Neural cell (in vitro differentiated cells): ENCODE data around the gene KCTD16. TPM values are rescaled to one million over a fixed set of nuclear protein-coding genes. Genes with fewer than 3 reads are reported as not detected.

Experiments
- H2AFZ ChIP-seq: fragments of 200-600, 300-800 bp; sonication (generic), shearing (Covaris generic); 2 replicates; pipeline ENCODE4 v1.6.0; 2014; ENCODE audit warnings: low read depth, mild to moderate bottlenecking, antibody characterized with exemption, low read length, moderate library complexity
- H3F3A ChIP-seq: fragments of 200-600 bp; shearing (Covaris generic); 2 replicates; pipeline ENCODE4 v1.6.1; 2016; ENCODE audit warnings: mild to moderate bottlenecking, moderate library complexity, mixed read lengths, antibody characterized with exemption, low read length; ENCODE audit not compliant: insufficient read depth, poor library complexity, severe bottlenecking
- H3K27ac ChIP-seq: fragments of 200-600, 300-800 bp; sonication (generic), shearing (Covaris generic); 2 replicates; pipeline ENCODE4 v1.5.1; 2014; ENCODE audit warnings: mild to moderate bottlenecking, low read length, moderate library complexity
- H3K27me3 ChIP-seq: fragments of 300-800, 200-600 bp; sonication (generic), shearing (Covaris generic); 2 replicates; pipeline ENCODE4 v1.6.0; 2014; ENCODE audit warnings: mild to moderate bottlenecking, low read depth, low read length, moderate library complexity; ENCODE audit not compliant: insufficient read depth
- H3K36me3 ChIP-seq: fragments of 300-800, 200-600 bp; sonication (generic), shearing (Covaris generic); 2 replicates; pipeline ENCODE4 v1.5.1; 2014; ENCODE audit warnings: mild to moderate bottlenecking, antibody characterized with exemption, low read length, moderate library complexity; ENCODE audit not compliant: insufficient read depth
- H3K4me2 ChIP-seq: fragments of 300-800, 200-600 bp; sonication (generic), shearing (Covaris generic); 2 replicates; pipeline ENCODE4 v1.6.0; 2014; ENCODE audit warnings: mild to moderate bottlenecking, low read length
- H3K4me3 ChIP-seq: fragments of 300-800, 200-600 bp; sonication (generic), shearing (Covaris generic); 2 replicates; pipeline ENCODE4 v1.5.1; 2014; ENCODE audit warnings: mild to moderate bottlenecking, low read length, moderate library complexity
- H3K79me2 ChIP-seq: fragments of 200-600 bp; shearing (Covaris generic); replicated peaks from 2 replicates; pipeline ENCODE4 v1.6.0; 2014; ENCODE audit warnings: mild to moderate bottlenecking, low read length, moderate library complexity; ENCODE audit not compliant: insufficient read depth
- H3K9ac ChIP-seq: fragments of 300-800, 200-600 bp; sonication (generic), shearing (Covaris generic); 2 replicates; pipeline ENCODE4 v1.6.1; 2016; ENCODE audit warnings: mild to moderate bottlenecking, low read length, mixed read lengths
- H3K9me2 ChIP-seq: fragments of 200-600 bp; shearing (Covaris generic); 2 replicates; pipeline ENCODE4 v1.6.1; 2016; ENCODE audit warnings: mild to moderate bottlenecking, low read length, mixed read lengths; ENCODE audit not compliant: insufficient read depth
- H3K9me3 ChIP-seq: fragments of 200-600, 300-800 bp; sonication (generic), shearing (Covaris generic); 2 replicates; pipeline ENCODE4 v1.6.1; 2016; ENCODE audit warnings: mild to moderate bottlenecking, mixed run types, low read length, moderate library complexity, mixed read lengths
- H4K20me1 ChIP-seq: fragments of 200-600 bp; shearing (Covaris generic); 2 replicates; pipeline ENCODE4 v1.6.1; 2016; ENCODE audit warnings: mild to moderate bottlenecking, mixed run types; ENCODE audit not compliant: insufficient read depth
- EP300 ChIP-seq: fragments of 450-650 bp; conservative IDR thresholded peaks from 2 replicates; pipeline ENCODE4 v1.6.1; 2014; ENCODE audit warnings: antibody characterized with exemption, mild to moderate bottlenecking, moderate library complexity; ENCODE audit not compliant: poor library complexity, severe bottlenecking
- EZH2 ChIP-seq: fragments of 200-600, 300-800 bp; shearing (Covaris generic), sonication (generic); IDR thresholded peaks from 2 replicates; pipeline ENCODE4 v1.6.1; 2014; ENCODE audit warnings: antibody characterized with exemption, low read length, borderline replicate concordance, mild to moderate bottlenecking; ENCODE audit not compliant: insufficient read depth, poor library complexity, severe bottlenecking
- MXI1 ChIP-seq: fragments of 450-650 bp; conservative IDR thresholded peaks from 2 replicates; pipeline ENCODE4 v1.6.1; 2014; ENCODE audit warnings: antibody characterized with exemption, mild to moderate bottlenecking; ENCODE audit not compliant: poor library complexity, severe bottlenecking
- POLR2AphosphoS5 ChIP-seq: IDR thresholded peaks from 2 replicates; pipeline ENCODE4 v1.6.1; 2012
- RAD21 ChIP-seq: fragments of 450-650 bp; conservative IDR thresholded peaks from 2 replicates; pipeline ENCODE4 v1.6.1; 2014; ENCODE audit warnings: antibody characterized with exemption, mild to moderate bottlenecking, moderate library complexity
- SMC3 ChIP-seq: fragments of 450-650 bp; conservative IDR thresholded peaks from 2 replicates; pipeline ENCODE4 v1.6.1; 2014; ENCODE audit warnings: antibody characterized with exemption, mild to moderate bottlenecking, moderate library complexity; ENCODE audit not compliant: poor library complexity
- TAF1 ChIP-seq: IDR thresholded peaks from 2 replicates; pipeline ENCODE4 v1.6.1; 2012; ENCODE audit warnings: low read depth
- polyA plus RNA-seq: library from polyadenylated mRNA; depleted of rRNA; stranded (reverse); fragments of >200 nt; gene quantifications from 2 replicates; pipeline ENCODE4 v1.2.3, GENCODE V29; 2014
- TF ChIP-seq, protein P1 (sequence below): IDR thresholded peaks from 2 replicates; pipeline ENCODE4 v1.6.1; 2012; ENCODE audit warnings: borderline replicate concordance
- TF ChIP-seq, protein P2 (sequence below): fragments of 450-650 bp; IDR thresholded peaks from 2 replicates; pipeline ENCODE4 v1.5.1; 2014; ENCODE audit warnings: antibody characterized with exemption, mild to moderate bottlenecking, moderate library complexity; ENCODE audit not compliant: poor library complexity, severe bottlenecking

KCTD16 gene
- polyA plus RNA-seq, 1 donor from 2014 or later, result 7.1 TPM

DNA sequence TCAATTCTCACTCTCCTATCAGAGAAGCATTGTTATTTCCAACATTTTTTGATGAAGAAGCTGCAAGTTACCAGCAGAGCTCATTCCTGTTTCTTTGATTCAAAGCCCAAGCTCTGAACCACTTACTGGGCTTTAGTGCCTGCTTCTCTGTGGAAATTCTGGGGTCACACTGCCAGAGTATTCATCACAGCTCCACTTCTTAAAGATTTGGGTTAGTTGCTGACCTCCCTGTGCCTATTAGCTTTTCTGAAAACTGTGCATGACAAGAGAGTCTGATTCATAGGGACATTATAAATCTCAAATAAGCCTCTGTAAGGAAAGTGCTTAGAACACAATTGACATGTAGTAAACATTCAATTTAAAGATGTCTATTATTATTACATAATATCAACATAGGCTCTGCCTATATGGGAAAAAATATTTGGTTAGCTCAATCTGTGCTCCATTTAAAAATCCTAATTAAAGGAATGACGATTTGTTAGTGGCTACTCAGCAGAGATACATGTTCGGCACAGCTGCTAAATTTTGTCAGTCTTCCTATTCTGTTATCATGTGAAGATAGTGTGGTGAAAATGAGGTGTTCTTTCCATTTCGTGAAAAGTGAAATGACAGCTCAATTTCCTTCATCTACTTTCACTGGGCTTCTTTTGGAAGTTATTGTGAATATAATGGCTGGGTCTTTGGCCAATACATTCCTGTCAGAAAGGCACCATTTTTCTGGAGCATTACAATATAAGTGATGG is 293.0 kb downstream of the KCTD16 start:
- TF ChIP-seq TAF1 (no peak), EZH2 (no peak), RAD21 (no peak), EP300 (no peak), POLR2AphosphoS5 (no peak), MXI1 (no peak), SMC3 (no peak)
- TF ChIP-seq, protein P1, sequence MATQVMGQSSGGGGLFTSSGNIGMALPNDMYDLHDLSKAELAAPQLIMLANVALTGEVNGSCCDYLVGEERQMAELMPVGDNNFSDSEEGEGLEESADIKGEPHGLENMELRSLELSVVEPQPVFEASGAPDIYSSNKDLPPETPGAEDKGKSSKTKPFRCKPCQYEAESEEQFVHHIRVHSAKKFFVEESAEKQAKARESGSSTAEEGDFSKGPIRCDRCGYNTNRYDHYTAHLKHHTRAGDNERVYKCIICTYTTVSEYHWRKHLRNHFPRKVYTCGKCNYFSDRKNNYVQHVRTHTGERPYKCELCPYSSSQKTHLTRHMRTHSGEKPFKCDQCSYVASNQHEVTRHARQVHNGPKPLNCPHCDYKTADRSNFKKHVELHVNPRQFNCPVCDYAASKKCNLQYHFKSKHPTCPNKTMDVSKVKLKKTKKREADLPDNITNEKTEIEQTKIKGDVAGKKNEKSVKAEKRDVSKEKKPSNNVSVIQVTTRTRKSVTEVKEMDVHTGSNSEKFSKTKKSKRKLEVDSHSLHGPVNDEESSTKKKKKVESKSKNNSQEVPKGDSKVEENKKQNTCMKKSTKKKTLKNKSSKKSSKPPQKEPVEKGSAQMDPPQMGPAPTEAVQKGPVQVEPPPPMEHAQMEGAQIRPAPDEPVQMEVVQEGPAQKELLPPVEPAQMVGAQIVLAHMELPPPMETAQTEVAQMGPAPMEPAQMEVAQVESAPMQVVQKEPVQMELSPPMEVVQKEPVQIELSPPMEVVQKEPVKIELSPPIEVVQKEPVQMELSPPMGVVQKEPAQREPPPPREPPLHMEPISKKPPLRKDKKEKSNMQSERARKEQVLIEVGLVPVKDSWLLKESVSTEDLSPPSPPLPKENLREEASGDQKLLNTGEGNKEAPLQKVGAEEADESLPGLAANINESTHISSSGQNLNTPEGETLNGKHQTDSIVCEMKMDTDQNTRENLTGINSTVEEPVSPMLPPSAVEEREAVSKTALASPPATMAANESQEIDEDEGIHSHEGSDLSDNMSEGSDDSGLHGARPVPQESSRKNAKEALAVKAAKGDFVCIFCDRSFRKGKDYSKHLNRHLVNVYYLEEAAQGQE, result no peak
- TF ChIP-seq, protein P2, sequence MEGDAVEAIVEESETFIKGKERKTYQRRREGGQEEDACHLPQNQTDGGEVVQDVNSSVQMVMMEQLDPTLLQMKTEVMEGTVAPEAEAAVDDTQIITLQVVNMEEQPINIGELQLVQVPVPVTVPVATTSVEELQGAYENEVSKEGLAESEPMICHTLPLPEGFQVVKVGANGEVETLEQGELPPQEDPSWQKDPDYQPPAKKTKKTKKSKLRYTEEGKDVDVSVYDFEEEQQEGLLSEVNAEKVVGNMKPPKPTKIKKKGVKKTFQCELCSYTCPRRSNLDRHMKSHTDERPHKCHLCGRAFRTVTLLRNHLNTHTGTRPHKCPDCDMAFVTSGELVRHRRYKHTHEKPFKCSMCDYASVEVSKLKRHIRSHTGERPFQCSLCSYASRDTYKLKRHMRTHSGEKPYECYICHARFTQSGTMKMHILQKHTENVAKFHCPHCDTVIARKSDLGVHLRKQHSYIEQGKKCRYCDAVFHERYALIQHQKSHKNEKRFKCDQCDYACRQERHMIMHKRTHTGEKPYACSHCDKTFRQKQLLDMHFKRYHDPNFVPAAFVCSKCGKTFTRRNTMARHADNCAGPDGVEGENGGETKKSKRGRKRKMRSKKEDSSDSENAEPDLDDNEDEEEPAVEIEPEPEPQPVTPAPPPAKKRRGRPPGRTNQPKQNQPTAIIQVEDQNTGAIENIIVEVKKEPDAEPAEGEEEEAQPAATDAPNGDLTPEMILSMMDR, result no peak
- no peaks in the 10 kb centered on the region for H3K36me3 ChIP-seq
- H3K4me3 ChIP-seq, result no peak overlapping the region
- no peaks in the 10 kb centered on the region for H3F3A ChIP-seq
- H3K9ac ChIP-seq, result no peak overlapping the region
- no peak overlapping the region for H2AFZ ChIP-seq
- H3K9me2 ChIP-seq, result no peaks in the 10 kb centered on the region
- H3K9me3 ChIP-seq, result no peaks in the 10 kb centered on the region
- no peak overlapping the region for H3K27ac ChIP-seq
- H4K20me1 ChIP-seq, result no peaks in the 10 kb centered on the region
- H3K4me2 ChIP-seq, result no peak overlapping the region
- no peaks in the 10 kb centered on the region for H3K79me2 ChIP-seq
- no peaks in the 10 kb centered on the region for H3K27me3 ChIP-seq

GRCh38 chr5:144464306-144464705 is 293.6 kb downstream of the KCTD16 start:
- Histone ChIP-seq H3K36me3 (no peaks in the 10 kb centered on the region), H2AFZ (no peak overlapping the region), H3K79me2 (no peaks in the 10 kb centered on the region), H3K4me2 (no peak overlapping the region), H3F3A (no peaks in the 10 kb centered on the region), H3K9me2 (no peaks in the 10 kb centered on the region), H4K20me1 (no peaks in the 10 kb centered on the region), H3K4me3 (no peak overlapping the region), H3K9ac (no peak overlapping the region), H3K9me3 (no peaks in the 10 kb centered on the region), H3K27me3 (no peaks in the 10 kb centered on the region), H3K27ac (no peak overlapping the region)
- TF ChIP-seq SMC3 (no peak), TAF1 (no peak), POLR2AphosphoS5 (no peak), MXI1 (no peak), RAD21 (no peak), EZH2 (no peak), EP300 (no peak)
- TF ChIP-seq, protein P2, result no peak
- TF ChIP-seq, protein P1, result no peak
